Parathyroid adenoma (tissue), 2 donors: ENCODE data around the gene LNPEP.

ENCODE experiments used
- H2AFZ ChIP-seq: fragments of 300-600 bp; sonication (generic); one replicate; pipeline ENCODE4 v1.7.0; 2017; ENCODE audit warnings: antibody characterized with exemption, mild to moderate bottlenecking
- H3K27ac ChIP-seq: fragments of 300-600 bp; sonication (generic); one replicate; pipeline ENCODE4 v1.7.0; 2017
- H3K27me3 ChIP-seq: fragments of 300-600 bp; sonication (generic); one replicate; pipeline ENCODE4 v1.7.0; 2017; ENCODE audit warnings: low read length; ENCODE audit not compliant: control insufficient read depth, insufficient read depth
- H3K36me3 ChIP-seq: fragments of 300-600 bp; sonication (generic); one replicate; pipeline ENCODE4 v1.7.0; 2017; ENCODE audit warnings: low read length; ENCODE audit not compliant: control insufficient read depth, insufficient read depth
- H3K4me1 ChIP-seq: fragments of 300-600 bp; sonication (generic); one replicate; pipeline ENCODE4 v1.7.0; 2017; ENCODE audit warnings: control low read depth
- H3K4me2 ChIP-seq: fragments of 300-600 bp; sonication (generic); one replicate; pipeline ENCODE4 v1.7.0; 2017; ENCODE audit warnings: low read length
- H3K4me3 ChIP-seq: fragments of 300-600 bp; sonication (generic); one replicate; pipeline ENCODE4 v1.7.0; 2017; ENCODE audit warnings: low read depth, low read length
- H3K79me2 ChIP-seq: fragments of 300-600 bp; sonication (generic); one replicate; pipeline ENCODE4 v1.7.0; 2017; ENCODE audit warnings: control low read depth
- H3K9ac ChIP-seq: fragments of 300-600 bp; sonication (generic); one replicate; pipeline ENCODE4 v1.7.0; 2017; ENCODE audit warnings: mild to moderate bottlenecking
- H3K9me3 ChIP-seq: fragments of 300-600 bp; sonication (generic); one replicate; pipeline ENCODE4 v1.7.0; 2017; ENCODE audit warnings: low read length; ENCODE audit not compliant: control insufficient read depth
- CTCF ChIP-seq: fragments of 300-600 bp; sonication (generic); IDR thresholded peaks from one replicate; pipeline ENCODE4 v1.7.0; 2017; ENCODE audit warnings: antibody characterized with exemption, mild to moderate bottlenecking
- donor health status: primary hyperparathyroidism.

LNPEP gene

GRCh38 chr5:96943799-96944198, 7.9 kb downstream of the LNPEP start:
- no peaks in the 10 kb centered on the region for H3K9me3 ChIP-seq
- no peak overlapping the region for H3K4me2 ChIP-seq
- H3K4me3 ChIP-seq: no peak overlapping the region
- no peak overlapping the region for H2AFZ ChIP-seq
- H3K4me1 ChIP-seq: peaks cover 8% of the 10 kb centered on the region
- no peaks in the 10 kb centered on the region for H3K27me3 ChIP-seq
- TF ChIP-seq CTCF: no peak
- H3K9ac ChIP-seq: no peak overlapping the region
- peaks cover 51% of the 10 kb centered on the region for H3K79me2 ChIP-seq
- H3K27ac ChIP-seq: no peak overlapping the region
- no peaks in the 10 kb centered on the region for H3K36me3 ChIP-seq

GRCh38 chr5:96945144-96945897, 9.4 kb downstream of the LNPEP start:
- Histone ChIP-seq H3K27me3 (no peaks in the 10 kb centered on the region), H3K4me3 (no peak overlapping the region), H3K27ac (no peak overlapping the region), H3K36me3 (no peaks in the 10 kb centered on the region), H3K4me2 (no peak overlapping the region), H3K4me1 (peaks cover 8% of the 10 kb centered on the region), H3K9me3 (no peaks in the 10 kb centered on the region), H3K9ac (no peak overlapping the region), H3K79me2 (peaks cover 60% of the 10 kb centered on the region), H2AFZ (no peak overlapping the region)
- no peak for TF ChIP-seq CTCF

DNA sequence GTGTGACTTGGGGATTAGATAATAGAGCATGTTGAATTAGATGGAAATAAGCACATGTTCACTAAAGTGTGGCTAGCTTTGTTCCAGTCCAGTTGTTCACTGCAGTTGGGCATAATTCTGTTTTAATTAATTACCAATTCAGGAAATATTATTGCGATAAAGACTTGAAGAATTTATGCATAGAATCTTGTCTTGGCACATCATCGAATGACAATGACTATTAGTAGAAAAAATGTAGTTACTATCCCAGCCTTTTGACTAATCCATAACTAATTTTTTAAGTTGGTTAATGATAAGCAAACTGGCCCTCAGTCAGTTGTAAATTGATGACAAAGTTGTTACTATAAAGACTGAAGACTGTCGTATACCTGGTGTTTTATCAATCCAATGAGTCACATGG, 10.5 kb downstream of the LNPEP start:
- Histone ChIP-seq H3K4me1 (peaks cover 8% of the 10 kb centered on the region), H3K4me3 (no peak overlapping the region), H3K27ac (no peak overlapping the region), H3K79me2 (peaks cover 57% of the 10 kb centered on the region), H3K9me3 (no peaks in the 10 kb centered on the region), H2AFZ (no peak overlapping the region), H3K36me3 (no peaks in the 10 kb centered on the region), H3K27me3 (no peaks in the 10 kb centered on the region), H3K9ac (no peak overlapping the region), H3K4me2 (no peak overlapping the region)
- TF ChIP-seq CTCF: no peak

GRCh38 chr5:96952118-96952750, 16.4 kb downstream of the LNPEP start:
- Histone ChIP-seq H3K4me1 (peaks cover 11% of the 10 kb centered on the region), H3K27me3 (no peaks in the 10 kb centered on the region), H3K79me2 (peaks cover 39% of the 10 kb centered on the region), H2AFZ (no peak overlapping the region), H3K4me3 (no peak overlapping the region), H3K36me3 (no peaks in the 10 kb centered on the region), H3K4me2 (no peak overlapping the region), H3K9me3 (no peaks in the 10 kb centered on the region), H3K9ac (no peak overlapping the region), H3K27ac (no peak overlapping the region)
- TF ChIP-seq CTCF: no peak
